GM10847 (cell line): ENCODE measurements around the gene HLA-DQB1.

Source experiments
- POLR2A ChIP-seq: IDR thresholded peaks from 2 replicates; pipeline ENCODE4 v1.6.1; 2011; ENCODE audit not compliant: insufficient read length; ENCODE audit errors: extremely low read depth

HLA-DQB1 gene

GRCh38 chr6:32637219-32637880 lies 29.1 kb downstream of the HLA-DQB1 start, which contains the start of gene HLA-DQA1:
HLA-DQA1 (plus strand) TSS chr6:32637406; CDS start chr6:32637459, 53 bp downstream.
- TF ChIP-seq POLR2A = peak; percentile 89

- TF ChIP-seq POLR2A = no peak
Observed at GRCh38 chr6:32635526-32636123, 30.8 kb downstream of the HLA-DQB1 start.

GRCh38 chr6:32627831-32628230 lies 38.6 kb downstream of the HLA-DQB1 start:
- no peak for TF ChIP-seq POLR2A

- TF ChIP-seq POLR2A = no peak
Observed at GRCh38 chr6:32627249-32627648, 39.2 kb downstream of the HLA-DQB1 start.

GRCh38 chr6:32625137-32625536 lies 41.3 kb downstream of the HLA-DQB1 start:
- TF ChIP-seq POLR2A = no peak

GRCh38 chr6:32624565-32624964 lies 41.9 kb downstream of the HLA-DQB1 start:
- TF ChIP-seq POLR2A = no peak

GRCh38 chr6:32623693-32624092 lies 42.8 kb downstream of the HLA-DQB1 start:
- no peak for TF ChIP-seq POLR2A

- TF ChIP-seq POLR2A = no peak
Observed at GRCh38 chr6:32622545-32623401, 43.7 kb downstream of the HLA-DQB1 start.

GRCh38 chr6:32621372-32621771 lies 45.1 kb downstream of the HLA-DQB1 start:
- no peak for TF ChIP-seq POLR2A

- no peak for TF ChIP-seq POLR2A
Observed at GRCh38 chr6:32617751-32618150, 48.7 kb downstream of the HLA-DQB1 start.

- TF ChIP-seq POLR2A = no peak
Observed at GRCh38 chr6:32615885-32616532, 50.4 kb downstream of the HLA-DQB1 start.

GRCh38 chr6:32614366-32615081 lies 51.9 kb downstream of the HLA-DQB1 start:
- no peak for TF ChIP-seq POLR2A

- TF ChIP-seq POLR2A = no peak
Observed at GRCh38 chr6:32613475-32613874, 53.0 kb downstream of the HLA-DQB1 start.

- no peak for TF ChIP-seq POLR2A
Observed at GRCh38 chr6:32610682-32611296, 55.7 kb downstream of the HLA-DQB1 start.
